GM23338 (cell line): ENCODE results near the gene VRTN.

Experiments used
- CREB1 ChIP-seq: fragments of 250-450 bp; sonication (Bioruptor Pico); IDR thresholded peaks from 2 replicates; pipeline ENCODE4 v1.5.0; 2020; ENCODE audit warnings: low read depth, mild to moderate bottlenecking, moderate library complexity
- EZH2 ChIP-seq: fragments of 200-600 bp; sonication (generic); IDR thresholded peaks from one replicate; pipeline ENCODE4 v1.8.0; 2017; ENCODE audit warnings: antibody characterized with exemption, mild to moderate bottlenecking, low read depth; ENCODE audit not compliant: unreplicated experiment
- EZH2phosphoT487 ChIP-seq: fragments of 200-600 bp; sonication (generic); IDR thresholded peaks from one replicate; pipeline ENCODE4 v1.8.1; 2018; ENCODE audit warnings: antibody characterized with exemption; ENCODE audit not compliant: unreplicated experiment
- JUNB ChIP-seq: IDR thresholded peaks from one replicate; pipeline ENCODE4 v1.6.1; 2016; ENCODE audit warnings: antibody characterized with exemption; ENCODE audit not compliant: unreplicated experiment
- NANOG ChIP-seq: IDR thresholded peaks from 2 replicates; pipeline ENCODE4 v1.6.1; 2016; ENCODE audit warnings: antibody characterized with exemption, borderline replicate concordance
- POLR2AphosphoS5 ChIP-seq: IDR thresholded peaks from 2 replicates; pipeline ENCODE4 v1.6.1; 2016; ENCODE audit warnings: antibody characterized with exemption, low read depth
- STAT1 ChIP-seq: IDR thresholded peaks from one replicate; pipeline ENCODE4 v1.6.1; 2016; ENCODE audit warnings: antibody characterized with exemption; ENCODE audit not compliant: unreplicated experiment
- ZNF114 ChIP-seq: fragments of 250-450 bp; sonication (Bioruptor Pico); IDR thresholded peaks from 2 replicates; pipeline ENCODE4 v1.5.0; 2020; ENCODE audit warnings: mild to moderate bottlenecking, moderate library complexity
- ZNF331 ChIP-seq: fragments of 250-450 bp; sonication (Bioruptor Pico); IDR thresholded peaks from 2 replicates; pipeline ENCODE4 v1.5.0; 2020; ENCODE audit warnings: low read depth, mild to moderate bottlenecking, moderate library complexity
- TF ChIP-seq, protein P1 (sequence below): IDR thresholded peaks from one replicate; pipeline ENCODE4 v1.6.1; 2018; ENCODE audit warnings: antibody characterized with exemption; ENCODE audit not compliant: unreplicated experiment
- TF ChIP-seq, protein P2 (sequence below), 2 experiments: fragments of 200-600 bp in 1 of 2; sonication (generic) in 1 of 2; conservative IDR thresholded peaks; 2 replicates each; pipeline versions ENCODE4 v1.5.1 to v1.6.1; 2016 to 2017; ENCODE audit warnings: antibody characterized with exemption in 2 of 2, low read depth in 2 of 2, mild to moderate bottlenecking in 2 of 2, moderate library complexity in 1 of 2
- TF ChIP-seq, protein P3 (sequence below): IDR thresholded peaks from 2 replicates; pipeline ENCODE4 v1.6.1; 2016; ENCODE audit warnings: antibody characterized with exemption

DNA sequence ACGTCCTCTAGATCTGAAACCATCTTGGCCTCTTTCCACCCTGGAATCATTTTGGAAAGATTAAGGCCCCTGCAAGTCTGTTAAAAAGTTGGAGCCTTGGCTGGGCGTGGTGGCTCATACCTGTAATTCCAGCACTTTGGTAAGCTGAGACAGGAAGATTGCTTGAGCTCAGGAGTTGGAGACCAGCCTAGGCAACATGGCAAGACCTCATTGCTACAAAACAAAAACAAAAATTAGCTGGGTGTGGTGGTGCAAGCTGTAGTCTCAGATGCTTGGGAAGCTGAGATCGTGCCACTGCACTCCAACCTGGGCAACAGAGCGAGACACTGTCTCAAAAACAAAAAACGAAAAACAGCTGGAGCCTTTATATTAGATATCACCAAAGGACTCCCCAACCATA is 34.7 kb upstream of the VRTN start:
- TF ChIP-seq, protein P1, sequence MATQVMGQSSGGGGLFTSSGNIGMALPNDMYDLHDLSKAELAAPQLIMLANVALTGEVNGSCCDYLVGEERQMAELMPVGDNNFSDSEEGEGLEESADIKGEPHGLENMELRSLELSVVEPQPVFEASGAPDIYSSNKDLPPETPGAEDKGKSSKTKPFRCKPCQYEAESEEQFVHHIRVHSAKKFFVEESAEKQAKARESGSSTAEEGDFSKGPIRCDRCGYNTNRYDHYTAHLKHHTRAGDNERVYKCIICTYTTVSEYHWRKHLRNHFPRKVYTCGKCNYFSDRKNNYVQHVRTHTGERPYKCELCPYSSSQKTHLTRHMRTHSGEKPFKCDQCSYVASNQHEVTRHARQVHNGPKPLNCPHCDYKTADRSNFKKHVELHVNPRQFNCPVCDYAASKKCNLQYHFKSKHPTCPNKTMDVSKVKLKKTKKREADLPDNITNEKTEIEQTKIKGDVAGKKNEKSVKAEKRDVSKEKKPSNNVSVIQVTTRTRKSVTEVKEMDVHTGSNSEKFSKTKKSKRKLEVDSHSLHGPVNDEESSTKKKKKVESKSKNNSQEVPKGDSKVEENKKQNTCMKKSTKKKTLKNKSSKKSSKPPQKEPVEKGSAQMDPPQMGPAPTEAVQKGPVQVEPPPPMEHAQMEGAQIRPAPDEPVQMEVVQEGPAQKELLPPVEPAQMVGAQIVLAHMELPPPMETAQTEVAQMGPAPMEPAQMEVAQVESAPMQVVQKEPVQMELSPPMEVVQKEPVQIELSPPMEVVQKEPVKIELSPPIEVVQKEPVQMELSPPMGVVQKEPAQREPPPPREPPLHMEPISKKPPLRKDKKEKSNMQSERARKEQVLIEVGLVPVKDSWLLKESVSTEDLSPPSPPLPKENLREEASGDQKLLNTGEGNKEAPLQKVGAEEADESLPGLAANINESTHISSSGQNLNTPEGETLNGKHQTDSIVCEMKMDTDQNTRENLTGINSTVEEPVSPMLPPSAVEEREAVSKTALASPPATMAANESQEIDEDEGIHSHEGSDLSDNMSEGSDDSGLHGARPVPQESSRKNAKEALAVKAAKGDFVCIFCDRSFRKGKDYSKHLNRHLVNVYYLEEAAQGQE: no peak
- TF ChIP-seq CREB1 (CRISPR knock-in tag): no peak
- TF ChIP-seq, protein P2, sequence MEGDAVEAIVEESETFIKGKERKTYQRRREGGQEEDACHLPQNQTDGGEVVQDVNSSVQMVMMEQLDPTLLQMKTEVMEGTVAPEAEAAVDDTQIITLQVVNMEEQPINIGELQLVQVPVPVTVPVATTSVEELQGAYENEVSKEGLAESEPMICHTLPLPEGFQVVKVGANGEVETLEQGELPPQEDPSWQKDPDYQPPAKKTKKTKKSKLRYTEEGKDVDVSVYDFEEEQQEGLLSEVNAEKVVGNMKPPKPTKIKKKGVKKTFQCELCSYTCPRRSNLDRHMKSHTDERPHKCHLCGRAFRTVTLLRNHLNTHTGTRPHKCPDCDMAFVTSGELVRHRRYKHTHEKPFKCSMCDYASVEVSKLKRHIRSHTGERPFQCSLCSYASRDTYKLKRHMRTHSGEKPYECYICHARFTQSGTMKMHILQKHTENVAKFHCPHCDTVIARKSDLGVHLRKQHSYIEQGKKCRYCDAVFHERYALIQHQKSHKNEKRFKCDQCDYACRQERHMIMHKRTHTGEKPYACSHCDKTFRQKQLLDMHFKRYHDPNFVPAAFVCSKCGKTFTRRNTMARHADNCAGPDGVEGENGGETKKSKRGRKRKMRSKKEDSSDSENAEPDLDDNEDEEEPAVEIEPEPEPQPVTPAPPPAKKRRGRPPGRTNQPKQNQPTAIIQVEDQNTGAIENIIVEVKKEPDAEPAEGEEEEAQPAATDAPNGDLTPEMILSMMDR (conservative IDR thresholded peaks at IDR 0.05; ENCODE audit: low read depth in 2 of 2): no peak
- no peak for TF ChIP-seq POLR2AphosphoS5
- no peak for TF ChIP-seq EZH2
- no peak for TF ChIP-seq EZH2phosphoT487
- TF ChIP-seq JUNB: no peak
- TF ChIP-seq STAT1: no peak
- TF ChIP-seq, protein P3, sequence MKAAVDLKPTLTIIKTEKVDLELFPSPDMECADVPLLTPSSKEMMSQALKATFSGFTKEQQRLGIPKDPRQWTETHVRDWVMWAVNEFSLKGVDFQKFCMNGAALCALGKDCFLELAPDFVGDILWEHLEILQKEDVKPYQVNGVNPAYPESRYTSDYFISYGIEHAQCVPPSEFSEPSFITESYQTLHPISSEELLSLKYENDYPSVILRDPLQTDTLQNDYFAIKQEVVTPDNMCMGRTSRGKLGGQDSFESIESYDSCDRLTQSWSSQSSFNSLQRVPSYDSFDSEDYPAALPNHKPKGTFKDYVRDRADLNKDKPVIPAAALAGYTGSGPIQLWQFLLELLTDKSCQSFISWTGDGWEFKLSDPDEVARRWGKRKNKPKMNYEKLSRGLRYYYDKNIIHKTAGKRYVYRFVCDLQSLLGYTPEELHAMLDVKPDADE: no peak
- no peak for TF ChIP-seq ZNF114
- no peak for TF ChIP-seq ZNF331
- no peak for TF ChIP-seq NANOG
